GM10248 (cell line): ENCODE measurements around the gene OSBPL8.
"Not testable (repeated sequence)": the region's sequence is repeated elsewhere in the genome, so short reads cannot be mapped to it uniquely, and the experiment has no call there.

ENCODE experiments used
- CTCF ChIA-PET: fragments of 300-600 bp; sonication (Branson Sonifier 250); formaldehyde crosslinking; extraction: SDS; loops from one replicate; lab custom pipeline; 2021; ENCODE audit warnings: antibody characterized with exemption; lab: Yijun Ruan, JAX
- POLR2A ChIA-PET: fragments of 350-650 bp; sonication (Branson Sonifier 250); formaldehyde crosslinking; extraction: SDS; loops from one replicate; lab custom pipeline; 2020; ENCODE audit warnings: antibody characterized with exemption; lab: Yijun Ruan, JAX
- DNase-seq: peaks from one replicate; pipeline ENCODE4 v3.0.0; 2012; ENCODE audit errors: extremely low spot score
- CTCF ChIP-seq: IDR thresholded peaks from 2 replicates; pipeline ENCODE4 v1.5.1; 2012; ENCODE audit warnings: mild to moderate bottlenecking, low read depth; ENCODE audit errors: extremely low read depth, missing control alignments, control extremely low read depth

OSBPL8 gene

DNA sequence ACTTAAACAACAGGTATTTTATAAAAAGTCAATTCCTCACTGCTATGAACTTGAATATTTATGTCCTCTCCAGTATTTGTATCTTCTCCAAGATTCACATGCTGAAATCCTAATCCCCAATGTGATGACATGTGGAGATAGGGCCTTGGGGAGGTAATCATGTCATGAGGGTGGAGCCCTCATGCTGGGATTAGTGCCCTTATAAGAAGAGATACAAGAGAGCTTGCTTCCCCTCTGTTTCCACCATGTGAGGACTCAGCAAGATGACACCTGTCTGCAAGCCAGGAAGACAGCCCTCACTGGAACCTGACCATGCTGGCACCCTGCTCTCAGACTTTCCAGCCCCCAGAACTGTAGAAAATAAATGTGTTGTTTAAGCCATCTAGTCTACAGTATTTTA is 36.2 kb downstream of the OSBPL8 start:
- DNase-seq, result no peak
- ChIA-PET CTCF (interaction anchor here (1.2 kb wide), 1 partner anchor 53 kb away, joined by 3 read pairs; no protein-coding TSS in a partner anchor), POLR2A (no interaction called here)
- no peak for TF ChIP-seq CTCF

DNA sequence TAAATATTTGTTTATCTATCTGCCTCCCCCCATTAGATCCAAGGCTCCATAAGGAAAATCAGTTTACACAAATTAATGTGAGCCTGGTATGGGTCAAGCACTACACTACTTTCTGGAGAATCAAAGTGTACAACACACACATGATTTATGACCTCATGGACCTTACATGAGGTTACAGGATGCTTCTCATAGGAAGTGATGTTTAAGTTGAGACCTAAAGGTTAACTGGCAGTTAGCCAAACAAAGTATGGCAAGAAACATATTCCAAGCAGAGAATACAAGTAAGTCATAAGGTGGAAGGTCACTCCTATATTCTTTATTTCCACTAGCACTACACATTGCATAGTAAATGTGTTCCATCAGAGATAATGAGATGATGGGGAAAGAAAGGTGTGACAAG is 39.2 kb downstream of the OSBPL8 start:
- CTCF ChIA-PET, result interaction anchor here (1.8 kb wide), 1 partner anchor 8 kb away, joined by 4 read pairs; no protein-coding TSS in a partner anchor
- POLR2A ChIA-PET, result no interaction called here
- no peak for TF ChIP-seq CTCF
- no peak for DNase-seq

- ChIA-PET POLR2A (no interaction called here), CTCF (interaction anchor here (1.8 kb wide), 1 partner anchor 9 kb away, joined by 4 read pairs; no protein-coding TSS in a partner anchor)
- TF ChIP-seq CTCF, result no peak
- peak; percentile 14 for DNase-seq
Measured at GRCh38 chr12:76519538-76519937, 40.0 kb downstream of the OSBPL8 start.

- CTCF ChIA-PET, result interaction anchor here (1.8 kb wide), 1 partner anchor 10 kb away, joined by 4 read pairs; no protein-coding TSS in a partner anchor
Measured at GRCh38 chr12:76518699-76519098, 40.9 kb downstream of the OSBPL8 start.

DNA sequence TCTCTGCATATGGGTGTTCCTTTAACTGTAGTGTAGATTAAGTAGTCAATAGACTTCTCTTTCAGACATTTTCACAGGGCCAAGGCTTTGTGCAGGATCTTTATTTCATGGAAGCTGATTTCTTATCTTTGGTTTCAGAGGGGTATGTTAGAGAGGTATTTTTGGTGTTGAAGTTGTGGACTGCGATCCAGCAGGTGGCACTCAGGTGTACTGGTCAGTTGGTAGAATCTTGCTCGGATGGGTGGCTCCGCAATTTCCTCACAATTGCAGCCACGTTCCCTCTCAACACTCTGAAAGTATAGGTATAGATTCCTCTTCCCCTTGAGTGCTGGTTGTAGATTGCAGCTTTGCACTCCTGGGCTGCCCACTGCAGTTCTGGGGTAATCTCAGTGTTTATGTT is 44.3 kb downstream of the OSBPL8 start:
- no peak for TF ChIP-seq CTCF
- CTCF ChIA-PET, result interaction anchor here (0.7 to 1.5 kb wide), 4 partner anchors 13 to 40 kb away, joined by 3 read pairs; no protein-coding TSS in a partner anchor
- POLR2A ChIA-PET, result no interaction called here
- DNase-seq, result no peak

More at GRCh38 chr12:76518699-76519098, 40.9 kb downstream of the OSBPL8 start:
- DNase-seq, result no peak
- POLR2A ChIA-PET, result no interaction called here
- TF ChIP-seq CTCF, result no peak

DNA sequence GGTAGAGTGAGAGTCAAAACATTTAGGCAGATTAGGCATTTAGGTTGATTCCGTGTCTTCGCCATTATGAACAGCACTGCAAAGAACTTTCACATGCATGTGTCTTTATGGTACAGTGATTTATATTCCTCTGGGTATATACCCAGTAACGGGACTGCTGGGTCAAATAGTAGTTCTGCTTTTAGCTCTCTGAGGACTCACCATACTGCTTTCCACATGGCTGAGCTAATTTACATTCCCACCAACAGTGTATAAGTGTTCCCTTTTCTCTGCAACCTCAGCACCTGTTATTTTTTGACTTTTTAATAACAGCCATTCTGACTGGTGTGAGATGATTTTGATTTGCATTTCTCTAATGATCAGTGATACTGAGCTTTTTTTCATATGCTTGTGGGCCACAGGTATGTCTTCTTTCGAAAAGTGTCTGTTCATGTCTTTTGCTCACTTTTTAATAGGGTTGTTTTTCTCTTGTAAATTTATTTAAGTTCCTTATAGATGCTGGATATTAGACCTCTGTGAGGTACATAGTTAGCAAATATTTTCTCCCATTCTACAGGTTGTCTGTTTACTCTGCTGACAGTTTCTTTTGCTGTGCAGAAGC is 48.4 kb downstream of the OSBPL8 start:
- CTCF ChIA-PET, result interaction anchor here (0.9 kb wide), 1 partner anchor 14 kb away, joined by 3 read pairs; no protein-coding TSS in a partner anchor
- DNase-seq, POLR2A ChIA-PET: not testable (repeated sequence)
